ENCODE data around the gene SPATA25.
A peak's percentile ranks its signal among the peaks of the same experiment; 100 is the strongest.

SPATA25 gene

DNA sequence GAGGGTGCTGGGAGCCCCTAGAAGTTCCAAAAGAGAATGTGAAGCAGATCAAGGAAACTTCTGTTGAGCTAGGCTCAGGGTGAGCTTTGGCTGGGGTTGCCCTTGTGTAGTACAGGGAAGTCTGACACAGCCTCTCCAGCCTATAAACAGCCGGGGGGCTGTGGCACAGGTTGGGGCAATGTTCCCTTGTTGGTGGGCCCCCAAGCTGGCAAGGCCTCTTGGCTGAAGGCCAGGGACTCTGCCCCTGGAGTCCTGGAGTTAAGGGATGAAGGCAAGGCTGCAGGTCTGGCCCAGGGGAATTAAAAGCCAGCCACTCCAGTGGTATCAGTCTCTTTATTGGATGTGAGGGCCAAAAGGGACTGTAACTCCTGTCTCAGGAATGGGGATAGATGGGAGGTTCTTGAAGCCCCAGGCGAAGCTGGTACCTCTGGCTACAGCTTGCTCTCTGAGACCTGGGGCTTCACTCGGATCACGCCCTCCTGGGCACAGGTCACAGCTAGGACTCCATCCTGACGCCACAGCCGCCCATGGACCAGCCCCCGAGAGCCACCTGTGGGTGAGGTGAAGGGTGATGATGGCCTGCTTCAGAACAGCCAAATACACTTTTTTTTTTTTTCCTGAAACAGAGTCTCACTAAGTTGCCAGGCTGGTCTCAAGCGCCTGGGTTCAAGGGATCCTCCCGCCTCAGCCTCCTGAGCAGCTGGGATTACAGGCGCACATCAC, 45.9 kb downstream of the SPATA25 start:
- DNase-seq: peak in 1 of 56 donors; percentile 5

DNA sequence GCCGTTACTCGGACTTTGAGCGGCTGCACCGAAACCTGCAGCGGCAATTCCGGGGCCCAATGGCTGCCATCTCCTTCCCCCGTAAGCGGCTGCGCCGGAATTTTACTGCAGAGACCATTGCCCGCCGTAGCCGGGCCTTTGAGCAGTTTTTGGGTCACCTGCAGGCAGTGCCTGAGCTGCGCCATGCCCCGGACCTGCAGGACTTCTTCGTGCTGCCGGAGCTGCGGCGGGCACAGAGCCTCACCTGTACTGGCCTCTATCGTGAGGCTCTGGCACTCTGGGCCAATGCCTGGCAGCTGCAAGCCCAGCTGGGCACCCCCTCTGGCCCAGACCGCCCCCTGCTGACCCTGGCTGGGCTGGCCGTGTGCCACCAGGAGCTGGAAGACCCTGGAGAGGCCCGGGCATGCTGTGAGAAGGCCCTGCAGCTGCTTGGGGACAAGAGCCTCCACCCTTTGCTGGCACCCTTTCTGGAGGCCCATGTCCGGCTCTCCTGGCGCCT, 46.7 kb downstream of the SPATA25 start:
- no peak for DNase-seq

DNA sequence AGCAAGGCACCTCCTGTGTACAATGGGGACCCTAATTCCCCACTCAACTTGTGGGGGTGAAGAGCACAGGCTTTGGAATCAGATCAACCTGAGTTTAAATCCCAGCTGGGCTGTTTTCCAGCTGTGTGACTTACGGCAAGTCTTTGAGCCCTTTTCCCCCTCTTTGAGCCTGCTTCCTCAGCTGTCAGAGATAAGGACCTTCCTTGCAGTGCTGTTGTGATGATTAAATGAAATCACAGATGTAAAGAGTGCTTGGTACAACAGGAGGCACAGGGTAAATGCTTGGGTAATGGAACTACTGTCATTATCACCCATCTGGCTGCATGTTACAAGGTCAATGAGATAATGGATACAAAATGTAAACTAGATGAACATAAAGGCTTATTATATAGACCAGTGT, 50.6 kb downstream of the SPATA25 start:
- DNase-seq: no peak

Data from nucleus accumbens (tissue), 56 donors.